ENCODE measurements around the gene GPR153.

GPR153 gene

DNA sequence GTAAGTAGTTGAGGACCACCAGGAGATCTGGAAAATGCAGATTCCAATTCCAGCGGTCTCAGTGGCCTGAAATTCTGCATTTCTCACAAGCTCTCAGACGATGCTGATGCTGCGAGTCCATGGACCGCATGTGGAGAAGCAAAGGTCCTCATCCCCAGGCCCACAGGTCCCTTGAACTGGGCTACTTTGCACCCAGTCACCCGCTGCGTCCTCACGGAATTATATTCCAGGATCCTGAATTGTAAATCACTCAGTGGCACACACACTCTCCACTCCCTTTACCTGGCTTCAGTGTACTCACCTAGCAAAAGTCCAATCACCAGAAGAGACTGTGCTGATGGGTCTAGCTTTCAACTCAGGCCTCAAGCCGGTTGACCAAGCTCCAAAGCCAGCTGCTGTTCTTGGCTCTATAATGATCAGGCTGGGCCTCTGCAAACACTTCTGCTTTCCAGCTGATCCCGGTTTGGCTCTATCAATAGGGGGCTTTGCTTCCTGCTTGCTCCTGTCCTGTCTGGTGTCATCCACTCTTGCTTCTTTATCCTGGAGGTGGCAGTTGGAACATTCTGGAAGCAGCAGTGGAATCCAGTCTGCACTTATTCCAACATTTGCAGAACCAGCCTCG is 60.6 kb downstream of the GPR153 start:
- DNase-seq (ENCODE audit: low read depth, low spot score): no peak
- TF ChIP-seq, protein P1, sequence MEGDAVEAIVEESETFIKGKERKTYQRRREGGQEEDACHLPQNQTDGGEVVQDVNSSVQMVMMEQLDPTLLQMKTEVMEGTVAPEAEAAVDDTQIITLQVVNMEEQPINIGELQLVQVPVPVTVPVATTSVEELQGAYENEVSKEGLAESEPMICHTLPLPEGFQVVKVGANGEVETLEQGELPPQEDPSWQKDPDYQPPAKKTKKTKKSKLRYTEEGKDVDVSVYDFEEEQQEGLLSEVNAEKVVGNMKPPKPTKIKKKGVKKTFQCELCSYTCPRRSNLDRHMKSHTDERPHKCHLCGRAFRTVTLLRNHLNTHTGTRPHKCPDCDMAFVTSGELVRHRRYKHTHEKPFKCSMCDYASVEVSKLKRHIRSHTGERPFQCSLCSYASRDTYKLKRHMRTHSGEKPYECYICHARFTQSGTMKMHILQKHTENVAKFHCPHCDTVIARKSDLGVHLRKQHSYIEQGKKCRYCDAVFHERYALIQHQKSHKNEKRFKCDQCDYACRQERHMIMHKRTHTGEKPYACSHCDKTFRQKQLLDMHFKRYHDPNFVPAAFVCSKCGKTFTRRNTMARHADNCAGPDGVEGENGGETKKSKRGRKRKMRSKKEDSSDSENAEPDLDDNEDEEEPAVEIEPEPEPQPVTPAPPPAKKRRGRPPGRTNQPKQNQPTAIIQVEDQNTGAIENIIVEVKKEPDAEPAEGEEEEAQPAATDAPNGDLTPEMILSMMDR (IDR thresholded peaks at IDR 0.05; ENCODE audit: insufficient read depth, low read length, missing control alignments): no peak
- ChIA-PET POLR2A (interaction anchor here (0.5 kb wide), 1 partner anchor 19 kb away, joined by 3 read pairs; no protein-coding TSS in a partner anchor), CTCF (interaction anchor here (0.9 to 9.3 kb wide), 6 partner anchors 6 to 151 kb away, joined by 3 to 57 read pairs (median 4); partner anchors contain the start of gene RNF207)
- peak overlapping the region; percentile 93 for H3K4me3 ChIP-seq (ENCODE audit: low read depth, low read length)

DNA sequence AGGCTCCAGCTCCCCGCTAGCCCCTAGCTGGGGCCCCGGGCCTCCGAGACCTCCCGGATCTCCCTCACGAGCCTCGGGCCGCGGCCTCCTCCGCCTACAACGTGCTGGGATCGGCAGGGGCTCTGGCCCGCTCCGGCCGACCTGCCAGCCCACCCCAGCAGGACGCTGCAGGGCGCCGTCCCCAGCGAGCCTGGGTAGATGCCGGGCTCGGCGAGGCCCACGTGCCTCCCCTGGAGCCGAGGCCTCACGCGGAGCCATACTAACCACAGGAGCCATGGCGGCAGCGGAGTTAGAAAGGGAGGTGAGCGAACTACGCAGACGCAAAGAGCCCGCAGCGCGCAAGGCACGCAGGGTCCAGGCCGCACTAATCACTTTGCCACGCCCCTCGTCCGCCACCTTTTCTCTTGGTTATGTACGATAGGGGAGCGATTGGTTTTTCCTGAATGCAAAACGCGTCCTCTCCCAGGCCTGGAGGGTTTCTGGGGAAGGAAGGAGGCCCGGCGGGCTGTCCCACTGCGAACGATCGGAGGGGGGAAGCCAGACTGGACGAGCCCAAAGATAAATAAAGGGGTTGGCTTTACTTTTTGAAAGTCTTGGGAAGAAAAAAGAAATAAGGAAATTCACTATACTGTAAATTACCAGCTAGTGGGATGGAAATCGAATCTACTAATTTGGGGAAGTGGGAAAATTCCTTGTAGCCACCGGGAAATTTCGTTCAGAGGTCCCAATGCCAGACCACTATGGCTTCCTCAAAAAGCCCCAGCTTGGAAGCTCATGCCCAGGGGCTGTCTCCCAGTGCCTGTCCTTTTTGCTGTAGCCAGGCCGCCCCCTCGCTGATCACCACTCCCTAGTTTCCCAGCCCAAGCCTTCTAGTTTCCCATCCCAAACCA is 61.4 kb downstream of the GPR153 start, which contains the start of gene RPL22:
TSS of gene RPL22 (minus strand) at position 298 of the 890 bp plus-strand sequence. CDS start at position 276, 22 bp downstream.
- POLR2A ChIA-PET: interaction anchor here (0.5 to 0.9 kb wide), 3 partner anchors 9 to 19 kb away, joined by 3 read pairs; no protein-coding TSS in a partner anchor

DNA sequence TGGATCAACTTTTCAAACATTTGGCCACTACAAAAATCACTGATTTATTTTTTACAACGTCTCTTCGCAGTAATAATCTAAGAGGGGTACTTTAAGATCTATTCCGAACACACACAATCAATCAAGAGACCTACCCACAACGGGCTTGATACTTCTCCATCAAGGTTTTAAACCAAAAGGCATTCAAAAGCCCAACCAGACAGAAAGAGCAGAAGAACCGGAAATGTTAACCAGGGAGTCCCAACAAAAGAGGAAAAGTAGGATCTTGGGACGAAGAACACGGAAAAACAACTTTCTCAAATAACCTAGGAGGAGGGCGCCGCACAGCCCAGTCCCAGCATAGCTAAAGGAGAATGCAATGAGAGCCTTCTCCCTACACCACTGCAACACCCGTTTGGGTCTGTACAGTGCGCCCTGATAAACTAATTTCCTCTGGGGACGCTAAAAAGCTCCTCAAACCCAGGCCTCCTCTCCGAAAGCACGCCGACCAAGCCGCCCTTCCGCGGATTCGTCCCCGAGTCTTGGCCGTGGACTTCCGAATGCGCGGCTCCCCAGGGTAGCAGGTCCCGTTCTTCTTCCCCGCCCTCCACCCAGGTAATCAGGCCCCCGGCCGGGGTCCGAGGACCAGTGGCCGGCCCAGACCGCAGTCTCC is 62.1 kb downstream of the GPR153 start:
- TF ChIP-seq, protein P1 (IDR thresholded peaks at IDR 0.05; ENCODE audit: insufficient read depth, low read length, missing control alignments): no peak
- CTCF ChIA-PET: interaction anchor here (1.1 to 9.3 kb wide), 3 partner anchors 8 to 40 kb away, joined by 3 to 57 read pairs (median 35); partner anchors contain the start of gene RNF207
- DNase-seq (ENCODE audit: low read depth, low spot score): no peak
- POLR2A ChIA-PET: interaction anchor here (0.6 to 0.9 kb wide), 2 partner anchors 8 to 14 kb away, joined by 3 read pairs; no protein-coding TSS in a partner anchor
- peak overlapping the region; percentile 93 for H3K4me3 ChIP-seq (ENCODE audit: low read depth, low read length)

More for the DNA sequence above, 61.4 kb downstream of the GPR153 start, which contains the start of gene RPL22:
- H3K4me3 ChIP-seq (ENCODE audit: low read depth, low read length): peak within 1 kb of the TSS; percentile 93
- TF ChIP-seq, protein P1 (IDR thresholded peaks at IDR 0.05; ENCODE audit: insufficient read depth, low read length, missing control alignments): no peak
- peak; percentile 95 for DNase-seq (ENCODE audit: low read depth, low spot score)
- CTCF ChIA-PET: interaction anchor here (0.9 to 9.3 kb wide), 7 partner anchors 7 to 152 kb away, joined by 3 to 57 read pairs (median 3); partner anchors contain the start of gene RNF207

DNA sequence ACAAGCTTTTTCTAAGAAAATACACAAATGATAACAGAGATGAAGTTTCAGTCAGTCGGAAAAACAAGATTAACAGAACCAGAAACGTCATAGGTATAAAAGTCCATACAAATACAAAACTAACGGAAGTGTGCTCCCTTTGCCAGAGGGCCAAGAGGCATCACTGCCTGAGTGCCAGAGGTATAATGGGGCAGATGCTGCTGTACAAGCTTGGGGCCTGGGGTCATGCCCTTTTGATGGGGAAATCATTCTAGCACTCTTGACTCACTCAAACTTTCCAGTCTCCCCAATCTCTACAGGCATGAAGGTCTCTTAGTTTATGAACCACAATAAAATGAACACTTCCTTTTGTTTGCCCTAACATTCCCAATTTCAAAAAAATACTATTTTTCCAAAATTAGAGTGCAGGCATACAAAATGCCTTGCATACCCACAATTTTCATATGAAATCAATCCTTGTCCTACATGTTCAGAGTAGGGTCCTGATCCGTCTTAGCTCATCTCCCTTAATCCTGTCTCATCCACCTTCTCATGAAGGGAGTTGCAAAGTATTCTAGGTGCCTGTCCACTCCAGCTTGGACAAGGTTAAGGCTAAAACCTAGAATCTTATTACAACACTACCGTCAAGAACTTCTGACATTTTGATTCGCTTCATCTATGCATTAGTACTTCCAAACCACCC is 63.0 kb downstream of the GPR153 start:
- DNase-seq (ENCODE audit: low read depth, low spot score): no peak
- POLR2A ChIA-PET: no interaction called here
- TF ChIP-seq, protein P1 (IDR thresholded peaks at IDR 0.05; ENCODE audit: insufficient read depth, low read length, missing control alignments): no peak
- CTCF ChIA-PET: interaction anchor here (1.1 to 9.3 kb wide), 3 partner anchors 8 to 17 kb away, joined by 3 to 57 read pairs (median 35); partner anchors contain the start of gene RNF207
- H3K4me3 ChIP-seq (ENCODE audit: low read depth, low read length): peak overlapping the region; percentile 93

Measured in AG04449 (cell line).